GM13977 (cell line): ENCODE measurements around the gene NPHP4.

Source experiments
- DNase-seq: peaks from one replicate; pipeline ENCODE4 v3.0.0; 2012; ENCODE audit warnings: low spot score
- CTCF ChIP-seq: IDR thresholded peaks from 2 replicates; pipeline ENCODE4 v1.5.1; 2012; ENCODE audit warnings: mild to moderate bottlenecking, control low read depth; ENCODE audit not compliant: insufficient read depth; ENCODE audit errors: extremely low read depth, missing control alignments
- in situ Hi-C: fragments of 300-500 bp; cut with MboI; formaldehyde crosslinking; loops from one replicate; pipeline ENCODE4 v1.12.0; 2022; ENCODE audit warnings: low sequenced_read_pairs, low pct_unique_long_range_greater_than_20kb, mixed read lengths, inconsistent platforms; ENCODE audit not compliant: unreplicated experiment

Gene NPHP4

GRCh38 chr1:5950994-5951785, 41.0 kb downstream of the NPHP4 start:
- in situ Hi-C loops: no loop called here
- no peak for DNase-seq
- TF ChIP-seq CTCF: no peak

GRCh38 chr1:5950201-5950895, 41.9 kb downstream of the NPHP4 start:
- no peak for DNase-seq
- TF ChIP-seq CTCF: no peak
- in situ Hi-C loops: no loop called here

- in situ Hi-C loops: no loop called here
These were observed 42.5 kb downstream of the NPHP4 start for GRCh38 chr1:5949761-5950100.

GRCh38 chr1:5949085-5949760, 43.0 kb downstream of the NPHP4 start:
- DNase-seq: no peak
- in situ Hi-C loops: no loop called here
- peak; percentile 5 for TF ChIP-seq CTCF

More at GRCh38 chr1:5949761-5950100, 42.5 kb downstream of the NPHP4 start:
- no peak for TF ChIP-seq CTCF
- DNase-seq: no peak

- TF ChIP-seq CTCF: no peak
- in situ Hi-C loops: no loop called here
- DNase-seq: no peak
These were observed 43.6 kb downstream of the NPHP4 start for GRCh38 chr1:5948681-5949005.

- DNase-seq: no peak
- in situ Hi-C loops: no loop called here
- TF ChIP-seq CTCF: no peak
These were observed 44.1 kb downstream of the NPHP4 start for GRCh38 chr1:5947978-5948680.
